Panc1 (cell line): ENCODE data around the gene PCDH15.

ENCODE experiments used
- POLR2AphosphoS5 ChIP-seq: IDR thresholded peaks from 2 replicates; pipeline ENCODE4 v1.6.1; 2012; ENCODE audit warnings: mild to moderate bottlenecking, low read depth, low read length, moderate library complexity
- SIN3A ChIP-seq: IDR thresholded peaks from 2 replicates; pipeline ENCODE4 v1.6.1; 2012; ENCODE audit warnings: low read depth, mild to moderate bottlenecking, low read length, moderate library complexity, borderline replicate concordance; ENCODE audit not compliant: insufficient read depth
- TF ChIP-seq, protein P1 (sequence below): fragments of 450-650 bp; IDR thresholded peaks from 2 replicates; pipeline ENCODE4 v1.5.1; 2017; ENCODE audit warnings: mild to moderate bottlenecking
- TF ChIP-seq, protein P2 (sequence below), 2 experiments: IDR thresholded peaks; 2 replicates each; pipeline ENCODE4 v1.6.1; 2011 to 2012; ENCODE audit warnings: low read depth in 2 of 2, control low read depth in 1 of 2, low read length in 1 of 2, mild to moderate bottlenecking in 1 of 2, moderate library complexity in 1 of 2; ENCODE audit not compliant: insufficient read depth in 1 of 2

DNA sequence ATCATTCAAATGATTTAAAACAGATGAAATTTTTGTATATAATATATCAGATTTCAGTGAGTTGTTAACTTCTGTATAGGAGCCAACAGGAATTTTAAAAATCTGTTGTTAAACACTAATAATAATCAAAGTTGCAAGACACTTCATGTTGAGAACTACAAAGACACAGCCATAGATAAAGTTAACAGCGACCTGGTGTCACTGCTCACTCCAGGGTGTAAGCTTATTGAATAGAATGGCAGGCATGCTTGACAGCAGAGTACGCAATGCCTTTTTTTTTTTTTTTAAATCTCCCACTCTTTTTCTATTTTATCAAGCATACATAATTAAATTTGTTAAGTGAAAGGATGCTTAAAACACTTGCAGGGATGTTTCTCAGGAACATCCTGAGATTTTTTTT lies 32.0 kb downstream of the PCDH15 start:
- TF ChIP-seq, protein P1, sequence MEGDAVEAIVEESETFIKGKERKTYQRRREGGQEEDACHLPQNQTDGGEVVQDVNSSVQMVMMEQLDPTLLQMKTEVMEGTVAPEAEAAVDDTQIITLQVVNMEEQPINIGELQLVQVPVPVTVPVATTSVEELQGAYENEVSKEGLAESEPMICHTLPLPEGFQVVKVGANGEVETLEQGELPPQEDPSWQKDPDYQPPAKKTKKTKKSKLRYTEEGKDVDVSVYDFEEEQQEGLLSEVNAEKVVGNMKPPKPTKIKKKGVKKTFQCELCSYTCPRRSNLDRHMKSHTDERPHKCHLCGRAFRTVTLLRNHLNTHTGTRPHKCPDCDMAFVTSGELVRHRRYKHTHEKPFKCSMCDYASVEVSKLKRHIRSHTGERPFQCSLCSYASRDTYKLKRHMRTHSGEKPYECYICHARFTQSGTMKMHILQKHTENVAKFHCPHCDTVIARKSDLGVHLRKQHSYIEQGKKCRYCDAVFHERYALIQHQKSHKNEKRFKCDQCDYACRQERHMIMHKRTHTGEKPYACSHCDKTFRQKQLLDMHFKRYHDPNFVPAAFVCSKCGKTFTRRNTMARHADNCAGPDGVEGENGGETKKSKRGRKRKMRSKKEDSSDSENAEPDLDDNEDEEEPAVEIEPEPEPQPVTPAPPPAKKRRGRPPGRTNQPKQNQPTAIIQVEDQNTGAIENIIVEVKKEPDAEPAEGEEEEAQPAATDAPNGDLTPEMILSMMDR = no peak
- no peak for TF ChIP-seq POLR2AphosphoS5
- TF ChIP-seq, protein P2, sequence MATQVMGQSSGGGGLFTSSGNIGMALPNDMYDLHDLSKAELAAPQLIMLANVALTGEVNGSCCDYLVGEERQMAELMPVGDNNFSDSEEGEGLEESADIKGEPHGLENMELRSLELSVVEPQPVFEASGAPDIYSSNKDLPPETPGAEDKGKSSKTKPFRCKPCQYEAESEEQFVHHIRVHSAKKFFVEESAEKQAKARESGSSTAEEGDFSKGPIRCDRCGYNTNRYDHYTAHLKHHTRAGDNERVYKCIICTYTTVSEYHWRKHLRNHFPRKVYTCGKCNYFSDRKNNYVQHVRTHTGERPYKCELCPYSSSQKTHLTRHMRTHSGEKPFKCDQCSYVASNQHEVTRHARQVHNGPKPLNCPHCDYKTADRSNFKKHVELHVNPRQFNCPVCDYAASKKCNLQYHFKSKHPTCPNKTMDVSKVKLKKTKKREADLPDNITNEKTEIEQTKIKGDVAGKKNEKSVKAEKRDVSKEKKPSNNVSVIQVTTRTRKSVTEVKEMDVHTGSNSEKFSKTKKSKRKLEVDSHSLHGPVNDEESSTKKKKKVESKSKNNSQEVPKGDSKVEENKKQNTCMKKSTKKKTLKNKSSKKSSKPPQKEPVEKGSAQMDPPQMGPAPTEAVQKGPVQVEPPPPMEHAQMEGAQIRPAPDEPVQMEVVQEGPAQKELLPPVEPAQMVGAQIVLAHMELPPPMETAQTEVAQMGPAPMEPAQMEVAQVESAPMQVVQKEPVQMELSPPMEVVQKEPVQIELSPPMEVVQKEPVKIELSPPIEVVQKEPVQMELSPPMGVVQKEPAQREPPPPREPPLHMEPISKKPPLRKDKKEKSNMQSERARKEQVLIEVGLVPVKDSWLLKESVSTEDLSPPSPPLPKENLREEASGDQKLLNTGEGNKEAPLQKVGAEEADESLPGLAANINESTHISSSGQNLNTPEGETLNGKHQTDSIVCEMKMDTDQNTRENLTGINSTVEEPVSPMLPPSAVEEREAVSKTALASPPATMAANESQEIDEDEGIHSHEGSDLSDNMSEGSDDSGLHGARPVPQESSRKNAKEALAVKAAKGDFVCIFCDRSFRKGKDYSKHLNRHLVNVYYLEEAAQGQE (IDR thresholded peaks at IDR 0.05; ENCODE audit: insufficient read depth in 1 of 2, low read depth in 2 of 2, low read length in 1 of 2) = no peak
- TF ChIP-seq SIN3A = no peak
